ENCODE measurements around the gene CKAP5. TPM values are rescaled to one million over a fixed set of nuclear protein-coding genes. Genes with fewer than 3 reads are reported as not detected.

The CKAP5 gene
- total and polyA plus RNA-seq, 2 donors: 26.8 to 80.5 TPM

DNA sequence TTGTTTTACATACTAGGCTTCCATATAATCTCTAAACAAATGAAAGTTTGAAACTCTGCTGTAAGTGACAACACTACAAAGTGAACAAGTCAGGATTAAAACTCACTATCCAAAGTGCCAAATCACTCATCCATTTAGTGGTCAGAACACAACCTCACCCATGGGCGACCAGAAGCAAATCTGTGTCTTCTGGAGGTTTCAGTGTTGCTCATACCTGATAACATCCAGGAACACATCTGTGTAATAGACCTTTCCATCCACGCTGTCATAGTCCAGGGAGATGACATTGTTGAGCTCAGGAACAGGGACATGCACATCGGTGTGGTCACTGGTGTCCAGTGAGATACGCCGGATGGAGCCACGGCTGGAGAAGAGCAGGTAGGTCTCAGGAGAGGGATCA, 28.5 kb upstream of the CKAP5 start:
- no peak overlapping the region for H3K27ac ChIP-seq (ENCODE audit: low read depth)
- 95% methylated on average over 6 of the region's 6 CpGs for WGBS
- no peaks in the 10 kb centered on the region for H3K36me3 ChIP-seq (ENCODE audit: insufficient read depth)
- no peaks in the 10 kb centered on the region for H3K4me1 ChIP-seq (ENCODE audit: insufficient read depth)
- no peak for DNase-seq (ENCODE audit: extremely low spot score)
- H3K4me3 ChIP-seq (ENCODE audit: low read depth, low read length): no peak overlapping the region

- no peak overlapping the region for H3K27ac ChIP-seq (ENCODE audit: low read depth)
- H3K4me3 ChIP-seq (ENCODE audit: low read depth, low read length): no peak overlapping the region
- DNase-seq (ENCODE audit: extremely low spot score): no peak
- H3K36me3 ChIP-seq (ENCODE audit: insufficient read depth): no peaks in the 10 kb centered on the region
- 96% methylated on average over 6 of the region's 6 CpGs for WGBS
- H3K4me1 ChIP-seq (ENCODE audit: insufficient read depth): no peaks in the 10 kb centered on the region
Measured at GRCh38 chr11:46868912-46869311, 22.8 kb upstream of the CKAP5 start.

GRCh38 chr11:46865340-46865739, 19.3 kb upstream of the CKAP5 start:
- H3K4me1 ChIP-seq (ENCODE audit: insufficient read depth): no peaks in the 10 kb centered on the region
- DNase-seq (ENCODE audit: extremely low spot score): no peak
- no peaks in the 10 kb centered on the region for H3K36me3 ChIP-seq (ENCODE audit: insufficient read depth)
- H3K27ac ChIP-seq (ENCODE audit: low read depth): no peak overlapping the region
- WGBS: 81% methylated on average over 2 of the region's 2 CpGs
- H3K4me3 ChIP-seq (ENCODE audit: low read depth, low read length): no peak overlapping the region

GRCh38 chr11:46860218-46860617, 14.1 kb upstream of the CKAP5 start:
- Histone ChIP-seq H3K27ac (ENCODE audit: low read depth) (no peak overlapping the region), H3K36me3 (ENCODE audit: insufficient read depth) (no peaks in the 10 kb centered on the region), H3K4me1 (ENCODE audit: insufficient read depth) (no peaks in the 10 kb centered on the region), H3K4me3 (ENCODE audit: low read depth, low read length) (no peak overlapping the region)
- DNase-seq (ENCODE audit: extremely low spot score): no peak
- 53% methylated on average over 4 of the region's 4 CpGs for WGBS

DNA sequence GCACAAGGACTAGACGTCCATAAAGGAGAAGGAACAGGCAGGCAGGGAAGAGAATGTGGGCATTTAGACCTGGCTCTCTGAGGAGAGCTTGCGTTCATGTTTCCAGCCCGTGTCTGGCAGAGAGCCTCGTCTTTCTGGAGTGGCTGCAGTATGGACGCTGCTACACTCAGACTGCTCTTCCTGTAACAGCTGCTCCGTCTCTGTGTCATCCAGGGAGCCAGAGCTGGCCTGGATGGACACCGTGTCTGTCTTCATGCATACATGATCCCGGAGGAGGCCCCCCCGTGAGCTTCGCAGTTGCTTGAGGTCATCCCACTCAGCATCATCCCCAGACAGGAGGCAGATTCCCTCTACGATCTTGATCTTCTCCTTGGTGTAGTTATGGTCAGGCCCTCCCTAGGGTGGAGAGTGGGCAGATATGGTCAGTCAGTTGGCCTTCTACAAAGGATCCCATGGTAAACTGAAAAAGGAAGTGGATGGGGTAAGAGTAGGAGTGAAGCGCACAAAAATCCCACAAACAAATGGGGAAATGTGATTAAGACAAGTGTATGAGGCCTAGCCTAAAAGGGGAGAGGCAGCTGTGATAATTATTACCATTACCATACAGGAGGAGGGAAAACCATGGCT, 13.0 kb upstream of the CKAP5 start:
- Histone ChIP-seq H3K36me3 (ENCODE audit: insufficient read depth) (no peaks in the 10 kb centered on the region), H3K4me1 (ENCODE audit: insufficient read depth) (no peaks in the 10 kb centered on the region), H3K27ac (ENCODE audit: low read depth) (no peak overlapping the region), H3K4me3 (ENCODE audit: low read depth, low read length) (no peak overlapping the region)
- no peak for DNase-seq (ENCODE audit: extremely low spot score)
- 73% methylated on average over 12 of the region's 12 CpGs for WGBS

- Histone ChIP-seq H3K4me3 (ENCODE audit: low read depth, low read length) (no peak overlapping the region), H3K27ac (ENCODE audit: low read depth) (no peak overlapping the region), H3K4me1 (ENCODE audit: insufficient read depth) (no peaks in the 10 kb centered on the region), H3K36me3 (ENCODE audit: insufficient read depth) (no peaks in the 10 kb centered on the region)
- 78% methylated on average over 4 of the region's 4 CpGs for WGBS
- DNase-seq (ENCODE audit: extremely low spot score): no peak
Measured at GRCh38 chr11:46857666-46858065, 11.6 kb upstream of the CKAP5 start.

- Histone ChIP-seq H3K27ac (ENCODE audit: low read depth) (no peak overlapping the region), H3K4me3 (ENCODE audit: low read depth, low read length) (no peak overlapping the region), H3K4me1 (ENCODE audit: insufficient read depth) (no peaks in the 10 kb centered on the region), H3K36me3 (ENCODE audit: insufficient read depth) (no peaks in the 10 kb centered on the region)
- no peak for DNase-seq (ENCODE audit: extremely low spot score)
- WGBS: 71% methylated on average over 5 of the region's 5 CpGs
Measured at GRCh38 chr11:46856605-46857343, 10.7 kb upstream of the CKAP5 start.

GRCh38 chr11:46855863-46856262, 9.8 kb upstream of the CKAP5 start:
- Histone ChIP-seq H3K27ac (ENCODE audit: low read depth) (no peak overlapping the region), H3K4me3 (ENCODE audit: low read depth, low read length) (no peak overlapping the region), H3K36me3 (ENCODE audit: insufficient read depth) (no peaks in the 10 kb centered on the region), H3K4me1 (ENCODE audit: insufficient read depth) (no peaks in the 10 kb centered on the region)
- 98% methylated on average over 2 of the region's 2 CpGs for whole genome bisulfite sequencing
- DNase-seq (ENCODE audit: extremely low spot score): no peak

- Histone ChIP-seq H3K27ac (ENCODE audit: low read depth) (no peak overlapping the region), H3K4me3 (ENCODE audit: low read depth, low read length) (no peak overlapping the region), H3K4me1 (ENCODE audit: insufficient read depth) (no peaks in the 10 kb centered on the region), H3K36me3 (ENCODE audit: insufficient read depth) (no peaks in the 10 kb centered on the region)
- DNase-seq (ENCODE audit: extremely low spot score): no peak
- WGBS: 90% methylated on average over 3 of the region's 3 CpGs
Measured at GRCh38 chr11:46855167-46855566, 9.1 kb upstream of the CKAP5 start.

GRCh38 chr11:46850829-46851380, 4.8 kb upstream of the CKAP5 start:
- Histone ChIP-seq H3K4me1 (ENCODE audit: insufficient read depth) (no peaks in the 10 kb centered on the region), H3K36me3 (ENCODE audit: insufficient read depth) (no peaks in the 10 kb centered on the region), H3K4me3 (ENCODE audit: low read depth, low read length) (no peak overlapping the region), H3K27ac (ENCODE audit: low read depth) (no peak overlapping the region)
- WGBS: 51% methylated on average over 10 of the region's 10 CpGs
- no peak for DNase-seq (ENCODE audit: extremely low spot score)

DNA sequence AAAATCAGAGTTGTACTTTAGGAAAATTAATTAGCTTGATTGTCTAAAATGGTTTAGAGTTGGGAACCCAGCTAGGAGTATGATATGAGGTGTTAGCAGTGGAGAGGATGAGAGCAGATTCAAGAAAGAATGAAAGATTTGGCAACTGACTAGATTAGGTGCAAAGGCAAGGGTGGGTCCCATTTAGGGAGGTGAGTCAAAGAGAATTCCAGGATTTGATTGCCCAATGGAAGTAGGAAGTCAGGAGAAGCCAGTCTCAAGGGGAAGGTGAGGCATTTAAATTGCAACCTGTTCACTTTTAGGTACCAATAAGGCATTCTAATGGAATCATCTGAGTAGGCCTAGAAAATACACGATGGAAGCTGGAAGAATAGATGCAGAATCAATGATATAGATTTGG, 3.6 kb upstream of the CKAP5 start:
- H3K36me3 ChIP-seq (ENCODE audit: insufficient read depth): no peaks in the 10 kb centered on the region
- no peak overlapping the region for H3K4me3 ChIP-seq (ENCODE audit: low read depth, low read length)
- 91% methylated on average over 1 of the region's 1 CpG for WGBS
- H3K4me1 ChIP-seq (ENCODE audit: insufficient read depth): no peaks in the 10 kb centered on the region
- H3K27ac ChIP-seq (ENCODE audit: low read depth): no peak overlapping the region
- DNase-seq (ENCODE audit: extremely low spot score): no peak

DNA sequence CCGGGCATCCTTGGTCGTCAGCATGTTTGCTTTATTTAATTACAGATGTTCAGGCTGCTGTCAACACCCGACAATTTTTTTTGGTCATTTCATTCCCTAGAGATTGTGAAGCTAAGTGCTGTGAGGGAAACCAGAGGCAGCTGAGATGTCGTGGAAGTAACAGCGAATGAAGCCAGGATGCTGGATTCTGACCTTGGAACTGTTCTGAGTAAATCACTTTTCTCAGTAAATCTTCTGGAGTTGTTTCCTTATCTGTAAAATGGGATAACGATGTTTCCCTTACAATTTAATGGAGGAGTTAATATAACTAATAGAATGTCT, 390 bp upstream of the CKAP5 start:
- Histone ChIP-seq H3K4me1 (ENCODE audit: insufficient read depth) (no peaks in the 10 kb centered on the region), H3K4me3 (ENCODE audit: low read depth, low read length) (peak overlapping the region; percentile 96), H3K27ac (ENCODE audit: low read depth) (no peak overlapping the region), H3K36me3 (ENCODE audit: insufficient read depth) (no peaks in the 10 kb centered on the region)
- no peak for DNase-seq (ENCODE audit: extremely low spot score)
- 3% methylated on average over 6 of the region's 6 CpGs for WGBS

DNA sequence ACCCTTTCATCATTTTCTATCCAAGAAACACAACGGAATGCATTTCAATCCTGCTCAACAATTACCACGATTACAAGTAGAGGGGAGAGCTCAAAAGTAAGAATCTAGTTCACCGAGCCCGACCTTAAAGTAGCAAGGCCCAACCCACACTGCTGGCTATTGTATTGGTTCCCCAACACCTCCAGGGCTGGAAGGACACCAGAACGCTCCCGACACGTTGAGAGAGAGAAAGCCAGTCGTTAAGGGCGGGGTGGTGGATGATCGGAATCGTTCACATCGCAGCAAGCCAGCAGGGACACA, 690 bp downstream of the CKAP5 start:
- Histone ChIP-seq H3K36me3 (ENCODE audit: insufficient read depth) (no peaks in the 10 kb centered on the region), H3K4me1 (ENCODE audit: insufficient read depth) (no peaks in the 10 kb centered on the region), H3K27ac (ENCODE audit: low read depth) (peak overlapping the region; percentile 44), H3K4me3 (ENCODE audit: low read depth, low read length) (peak overlapping the region; percentile 96)
- under 1% methylated on average over 12 of the region's 12 CpGs for WGBS
- no peak for DNase-seq (ENCODE audit: extremely low spot score)

DNA sequence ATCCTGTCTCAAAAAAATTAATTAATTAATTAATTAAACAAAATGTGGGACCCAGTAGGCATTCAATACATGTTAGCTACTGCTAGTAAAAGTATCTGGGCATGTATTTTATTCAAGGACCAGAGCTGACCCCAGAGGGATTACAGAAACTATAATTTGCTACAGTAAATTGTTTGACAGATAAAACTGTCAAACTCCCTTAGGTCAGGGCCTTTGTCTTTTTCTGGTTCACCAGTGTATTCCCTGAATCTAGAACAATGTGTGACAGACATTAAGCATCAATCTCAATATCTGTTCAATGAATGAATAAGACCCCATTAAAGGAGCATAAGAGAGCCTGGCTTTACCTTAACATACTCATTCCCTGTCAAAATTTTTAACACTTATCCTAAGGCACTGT, 6.0 kb downstream of the CKAP5 start:
- no peak for DNase-seq (ENCODE audit: extremely low spot score)
- no peak overlapping the region for H3K4me3 ChIP-seq (ENCODE audit: low read depth, low read length)
- H3K27ac ChIP-seq (ENCODE audit: low read depth): no peak overlapping the region
- no peaks in the 10 kb centered on the region for H3K4me1 ChIP-seq (ENCODE audit: insufficient read depth)
- H3K36me3 ChIP-seq (ENCODE audit: insufficient read depth): peaks cover 1% of the 10 kb centered on the region
